KMS-11 (cell line): ENCODE results near the gene NRXN3.

Source experiments
- H2AFZ ChIP-seq: fragments of 200-600 bp; sonication (generic); 2 replicates; pipeline ENCODE4 v1.6.1; 2016; ENCODE audit warnings: antibody characterized with exemption, mixed run types, low read depth
- H3K27ac ChIP-seq: fragments of 200-600 bp; sonication (generic); 2 replicates; pipeline ENCODE4 v1.6.1; 2016; ENCODE audit warnings: mild to moderate bottlenecking, mixed run types
- H3K27me3 ChIP-seq: fragments of 200-600 bp; sonication (generic); 2 replicates; pipeline ENCODE4 v1.6.1; 2017; ENCODE audit warnings: mild to moderate bottlenecking, low read depth, mixed run types, moderate library complexity; ENCODE audit not compliant: insufficient read depth
- H3K36me3 ChIP-seq: fragments of 200-600 bp; sonication (generic); 2 replicates; pipeline ENCODE4 v1.6.1; 2017; ENCODE audit warnings: mild to moderate bottlenecking, mixed run types; ENCODE audit not compliant: insufficient read depth
- H3K4me1 ChIP-seq: fragments of 200-600 bp; sonication (generic); 2 replicates; pipeline ENCODE4 v1.6.1; 2016; ENCODE audit warnings: mild to moderate bottlenecking, low read depth, mixed run types; ENCODE audit not compliant: poor library complexity, severe bottlenecking
- H3K4me2 ChIP-seq: fragments of 200-600 bp; sonication (generic); 2 replicates; pipeline ENCODE4 v1.7.0; 2016; ENCODE audit warnings: mild to moderate bottlenecking, mixed run types
- H3K4me3 ChIP-seq: fragments of 200-600 bp; sonication (generic); IDR thresholded peaks from 2 replicates; pipeline ENCODE4 v1.6.1; 2017; ENCODE audit warnings: low read depth, low read length, mixed read lengths; ENCODE audit not compliant: insufficient read depth
- H3K79me2 ChIP-seq: fragments of 200-600 bp; sonication (generic); 2 replicates; pipeline ENCODE4 v1.6.1; 2016; ENCODE audit warnings: low read depth, mixed run types; ENCODE audit not compliant: insufficient read depth
- H3K9ac ChIP-seq: fragments of 200-600 bp; sonication (generic); 2 replicates; pipeline ENCODE4 v1.6.1; 2016; ENCODE audit warnings: mild to moderate bottlenecking, mixed run types
- H4K20me1 ChIP-seq: fragments of 200-600 bp; sonication (generic); 2 replicates; pipeline ENCODE4 v1.6.1; 2016; ENCODE audit warnings: mild to moderate bottlenecking, mixed run types; ENCODE audit not compliant: insufficient read depth
- TF ChIP-seq, protein P1 (sequence below): fragments of 200-600 bp; sonication (generic); conservative IDR thresholded peaks from 2 replicates; pipeline ENCODE4 v1.6.1; 2017; ENCODE audit warnings: low read depth, mild to moderate bottlenecking, antibody characterized with exemption, low read length, moderate library complexity, mixed read lengths

Gene NRXN3

DNA sequence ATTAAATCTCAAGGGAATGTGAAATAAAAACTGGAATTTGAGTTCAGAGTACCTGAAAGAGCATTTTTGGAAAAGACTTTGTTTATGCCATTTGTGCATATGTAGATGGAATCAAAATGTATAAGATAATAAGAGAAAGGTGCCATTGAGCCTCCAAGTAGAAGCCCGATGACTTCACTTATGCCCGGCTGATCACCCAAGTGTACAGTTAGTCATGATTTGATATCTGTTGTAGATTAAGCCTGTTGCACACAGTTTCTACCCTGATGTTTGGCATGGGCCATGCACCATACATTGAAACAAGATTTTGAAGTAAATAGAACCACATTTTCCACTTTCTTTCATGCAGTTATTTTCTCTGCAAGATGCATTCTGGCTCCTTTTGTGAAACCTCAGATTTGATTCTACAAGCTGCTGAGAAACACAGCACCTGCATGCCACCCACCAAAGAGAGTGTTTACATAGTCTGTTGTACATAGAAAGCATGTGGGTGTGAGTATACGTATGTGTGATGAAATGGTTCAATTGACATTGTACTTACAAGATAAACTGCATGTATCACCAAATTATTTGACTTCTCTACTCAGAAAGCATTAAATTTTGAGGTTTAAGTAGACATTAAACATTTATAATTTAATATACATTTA lies 1268.6 kb downstream of the NRXN3 start:
- TF ChIP-seq, protein P1, sequence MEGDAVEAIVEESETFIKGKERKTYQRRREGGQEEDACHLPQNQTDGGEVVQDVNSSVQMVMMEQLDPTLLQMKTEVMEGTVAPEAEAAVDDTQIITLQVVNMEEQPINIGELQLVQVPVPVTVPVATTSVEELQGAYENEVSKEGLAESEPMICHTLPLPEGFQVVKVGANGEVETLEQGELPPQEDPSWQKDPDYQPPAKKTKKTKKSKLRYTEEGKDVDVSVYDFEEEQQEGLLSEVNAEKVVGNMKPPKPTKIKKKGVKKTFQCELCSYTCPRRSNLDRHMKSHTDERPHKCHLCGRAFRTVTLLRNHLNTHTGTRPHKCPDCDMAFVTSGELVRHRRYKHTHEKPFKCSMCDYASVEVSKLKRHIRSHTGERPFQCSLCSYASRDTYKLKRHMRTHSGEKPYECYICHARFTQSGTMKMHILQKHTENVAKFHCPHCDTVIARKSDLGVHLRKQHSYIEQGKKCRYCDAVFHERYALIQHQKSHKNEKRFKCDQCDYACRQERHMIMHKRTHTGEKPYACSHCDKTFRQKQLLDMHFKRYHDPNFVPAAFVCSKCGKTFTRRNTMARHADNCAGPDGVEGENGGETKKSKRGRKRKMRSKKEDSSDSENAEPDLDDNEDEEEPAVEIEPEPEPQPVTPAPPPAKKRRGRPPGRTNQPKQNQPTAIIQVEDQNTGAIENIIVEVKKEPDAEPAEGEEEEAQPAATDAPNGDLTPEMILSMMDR: no peak

DNA sequence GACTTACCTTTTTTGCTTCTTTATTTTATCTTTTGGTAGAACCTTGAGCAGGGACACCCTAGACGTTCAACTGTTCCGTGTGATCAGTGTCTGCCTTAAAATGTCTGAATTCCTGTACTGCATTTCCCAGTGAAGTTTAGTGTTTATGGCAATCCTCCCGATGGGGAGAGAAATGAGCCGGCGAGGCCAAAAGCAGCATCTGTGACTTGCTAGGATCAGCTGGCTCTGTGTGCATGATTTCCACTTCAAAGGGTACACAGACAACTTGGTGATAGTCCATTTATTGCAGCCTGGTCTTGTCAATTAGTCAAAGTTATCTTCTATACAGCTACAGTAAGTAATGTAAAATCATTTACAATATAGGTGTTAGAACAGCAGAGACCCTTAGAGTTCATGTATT lies 1272.6 kb downstream of the NRXN3 start:
- Histone ChIP-seq H3K4me3 (no peak overlapping the region), H3K36me3 (no peaks in the 10 kb centered on the region), H3K4me2 (no peak overlapping the region), H3K27me3 (no peaks in the 10 kb centered on the region), H3K9ac (no peak overlapping the region), H2AFZ (no peak overlapping the region), H3K27ac (no peak overlapping the region), H3K79me2 (no peaks in the 10 kb centered on the region), H3K4me1 (no peaks in the 10 kb centered on the region), H4K20me1 (no peaks in the 10 kb centered on the region)
- TF ChIP-seq, protein P1: no peak

More for the DNA sequence above, 1268.6 kb downstream of the NRXN3 start:
- Histone ChIP-seq H3K27me3 (no peaks in the 10 kb centered on the region), H3K36me3 (no peaks in the 10 kb centered on the region), H4K20me1 (no peaks in the 10 kb centered on the region), H3K4me2 (no peak overlapping the region), H3K79me2 (no peaks in the 10 kb centered on the region), H3K4me3 (no peak overlapping the region), H3K4me1 (no peaks in the 10 kb centered on the region), H2AFZ (no peak overlapping the region), H3K27ac (no peak overlapping the region), H3K9ac (no peak overlapping the region)

DNA sequence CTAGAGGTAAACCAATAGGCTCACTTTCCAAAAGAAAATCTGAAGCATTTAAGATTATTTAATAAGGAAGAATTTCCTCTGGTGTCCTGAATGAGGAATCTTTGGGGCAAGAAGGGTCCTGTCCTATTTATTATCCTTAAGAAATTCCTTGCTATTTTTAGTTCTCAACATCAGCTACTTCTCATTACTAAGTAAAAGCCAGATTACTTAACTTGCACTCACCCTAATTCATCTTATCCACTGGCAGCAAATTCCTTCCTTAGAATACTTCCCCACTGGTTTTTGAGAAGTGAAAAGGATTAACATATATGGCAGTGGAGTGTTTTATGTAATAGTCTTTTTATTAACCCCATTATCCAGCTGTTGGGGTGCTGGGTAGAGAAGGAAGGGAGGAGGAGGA lies 1273.4 kb downstream of the NRXN3 start:
- Histone ChIP-seq H4K20me1 (no peaks in the 10 kb centered on the region), H2AFZ (no peak overlapping the region), H3K9ac (no peak overlapping the region), H3K36me3 (no peaks in the 10 kb centered on the region), H3K27ac (no peak overlapping the region), H3K4me2 (no peak overlapping the region), H3K79me2 (no peaks in the 10 kb centered on the region), H3K27me3 (no peaks in the 10 kb centered on the region), H3K4me3 (no peak overlapping the region), H3K4me1 (no peaks in the 10 kb centered on the region)
- TF ChIP-seq, protein P1: no peak

DNA sequence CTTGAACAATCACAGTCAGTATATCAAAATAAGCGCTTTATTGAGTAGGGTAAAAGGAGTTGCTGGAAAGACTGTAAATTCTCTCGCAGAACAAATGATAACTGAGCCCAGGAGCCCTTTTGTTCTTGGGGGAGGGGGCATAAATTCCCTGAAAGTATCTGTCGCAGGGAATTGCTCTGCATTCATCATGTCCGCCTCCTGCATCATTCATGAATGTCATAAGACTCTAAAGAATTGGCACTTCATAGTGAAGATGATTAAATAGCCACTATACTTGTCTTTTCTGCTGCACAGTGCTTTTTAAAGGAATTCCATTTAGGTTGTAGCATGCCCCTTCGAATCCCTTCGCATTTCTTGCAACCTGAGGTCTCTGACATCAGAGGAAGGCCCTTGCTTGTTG lies 1278.8 kb downstream of the NRXN3 start:
- no peak overlapping the region for H3K4me3 ChIP-seq
- H2AFZ ChIP-seq: no peak overlapping the region
- no peaks in the 10 kb centered on the region for H3K4me1 ChIP-seq
- H3K36me3 ChIP-seq: no peaks in the 10 kb centered on the region
- H3K27ac ChIP-seq: no peak overlapping the region
- no peaks in the 10 kb centered on the region for H3K79me2 ChIP-seq
- no peaks in the 10 kb centered on the region for H3K27me3 ChIP-seq
- H3K9ac ChIP-seq: no peak overlapping the region
- no peaks in the 10 kb centered on the region for H4K20me1 ChIP-seq
- TF ChIP-seq, protein P1: no peak
- no peak overlapping the region for H3K4me2 ChIP-seq
